Skeletal muscle satellite cell (primary cell): Measurements from ENCODE around the gene PROKR1.

Experiments used
- H3K27me3 ChIP-seq: 2 replicates; pipeline ENCODE4 v1.7.0; 2013; ENCODE audit warnings: low read length; ENCODE audit not compliant: control insufficient read depth, insufficient read depth
- H3K36me3 ChIP-seq: 2 replicates; pipeline ENCODE4 v1.7.0; 2013; ENCODE audit warnings: mild to moderate bottlenecking, control low read depth, low read length; ENCODE audit not compliant: insufficient read depth
- H3K4me1 ChIP-seq: 2 replicates; pipeline ENCODE4 v1.7.0; 2013; ENCODE audit warnings: low read length; ENCODE audit not compliant: control insufficient read depth, insufficient read depth
- H3K4me2 ChIP-seq: 2 replicates; pipeline ENCODE4 v1.7.0; 2013; ENCODE audit warnings: mild to moderate bottlenecking, low read length
- H3K4me3 ChIP-seq: 2 replicates; pipeline ENCODE4 v1.7.0; 2013; ENCODE audit warnings: low read length
- H3K9ac ChIP-seq: 2 replicates; pipeline ENCODE4 v1.7.0; 2013; ENCODE audit warnings: mild to moderate bottlenecking, low read depth, low read length, moderate library complexity
- H3K9me3 ChIP-seq: replicated peaks from 2 replicates; pipeline ENCODE4 v1.7.0; 2013; ENCODE audit warnings: mild to moderate bottlenecking, control low read depth, low read length

Gene PROKR1

DNA sequence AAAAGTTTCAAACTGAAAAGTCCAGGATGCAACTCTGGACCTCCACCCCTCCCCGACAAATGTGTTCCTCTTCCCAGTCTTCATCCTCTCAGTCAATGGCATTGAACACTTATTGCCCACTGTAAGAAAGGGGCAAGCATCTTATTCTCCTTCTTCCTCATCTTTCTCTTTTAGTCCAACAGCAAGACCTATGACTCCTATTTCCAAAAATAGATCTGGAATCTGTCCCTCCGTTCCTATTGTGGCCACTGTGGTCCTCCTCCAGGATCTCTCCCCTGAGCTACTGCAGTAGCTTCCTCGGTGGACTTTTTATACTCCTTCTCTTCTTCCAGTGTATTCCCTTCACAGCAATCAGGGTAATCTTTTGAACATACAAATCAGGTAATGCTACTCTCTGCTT lies 63.3 kb downstream of the PROKR1 start:
- Histone ChIP-seq H3K9ac (no peak overlapping the region), H3K9me3 (no peaks in the 10 kb centered on the region), H3K4me1 (peaks cover 2% of the 10 kb centered on the region), H3K36me3 (no peaks in the 10 kb centered on the region), H3K27me3 (peaks cover 77% of the 10 kb centered on the region), H3K4me2 (no peak overlapping the region), H3K4me3 (no peak overlapping the region)
